Neural progenitor cell (in vitro differentiated cells): Measurements from ENCODE around the gene GLIS1.

Experiments used
- CTCF ChIP-seq: fragments of 200-600 bp; sonication (generic); IDR thresholded peaks from 2 replicates; pipeline ENCODE4 v1.5.1; 2017; ENCODE audit warnings: antibody characterized with exemption, mild to moderate bottlenecking
- EZH2 ChIP-seq: fragments of 200-600 bp; sonication (generic); IDR thresholded peaks from 2 replicates; pipeline ENCODE4 v1.6.1; 2017; ENCODE audit warnings: antibody characterized with exemption, mild to moderate bottlenecking, moderate library complexity

GRCh38 chr1:53638360-53639035 is 100.5 kb downstream of the GLIS1 start:
- TF ChIP-seq CTCF (no peak), EZH2 (no peak)
